ENCODE data around the gene OVCH1. TPM values are rescaled to one million over a fixed set of nuclear protein-coding genes. Genes with fewer than 3 reads are reported as not detected.

OVCH1 gene
- total RNA-seq, 4 donors from 2014 or later: 0.35 to 1.0 TPM; not detected in 2

GRCh38 chr12:29463198-29463597, 34.3 kb downstream of the OVCH1 start:
- Histone ChIP-seq H3K9me3 (no peaks in the 10 kb centered on the region), H3K4me3 (no peak overlapping the region), H3K36me3 (no peaks in the 10 kb centered on the region), H3K27ac (no peak overlapping the region), H3K4me1 (no peaks in the 10 kb centered on the region), H3K27me3 (no peaks in the 10 kb centered on the region)
- TF ChIP-seq CTCF (IDR thresholded peaks at IDR 0.05): no peak
- TF ChIP-seq POLR2A (IDR thresholded peaks at IDR 0.05): no peak
- no peak for DNase-seq
- intact Hi-C loops (cut with DNase I; ENCODE audit: low total_unique reads): no loop called here

- TF ChIP-seq POLR2A (IDR thresholded peaks at IDR 0.05) (no peak), CTCF (IDR thresholded peaks at IDR 0.05) (no peak)
- no peak for DNase-seq
- H3K9me3 ChIP-seq: no peaks in the 10 kb centered on the region
- H3K4me3 ChIP-seq: no peak overlapping the region
- intact Hi-C loops (cut with DNase I; ENCODE audit: low total_unique reads): no loop called here
- H3K27me3 ChIP-seq: no peaks in the 10 kb centered on the region
- H3K4me1 ChIP-seq: no peaks in the 10 kb centered on the region
- no peak overlapping the region for H3K27ac ChIP-seq
- no peaks in the 10 kb centered on the region for H3K36me3 ChIP-seq
Measured at GRCh38 chr12:29460082-29460481, 37.4 kb downstream of the OVCH1 start.

GRCh38 chr12:29455087-29455486, 42.4 kb downstream of the OVCH1 start:
- Histone ChIP-seq H3K27me3 (no peaks in the 10 kb centered on the region), H3K4me3 (no peak overlapping the region), H3K4me1 (no peaks in the 10 kb centered on the region)

GRCh38 chr12:29451888-29452287, 45.6 kb downstream of the OVCH1 start:
- TF ChIP-seq POLR2A (IDR thresholded peaks at IDR 0.05) (no peak), CTCF (IDR thresholded peaks at IDR 0.05) (no peak)

More at GRCh38 chr12:29455087-29455486, 42.4 kb downstream of the OVCH1 start:
- Histone ChIP-seq H3K36me3 (no peaks in the 10 kb centered on the region), H3K27ac (no peak overlapping the region), H3K9me3 (no peaks in the 10 kb centered on the region)
- no peak for DNase-seq
- TF ChIP-seq CTCF (IDR thresholded peaks at IDR 0.05) (no peak), POLR2A (IDR thresholded peaks at IDR 0.05) (no peak)
- intact Hi-C loops (cut with DNase I; ENCODE audit: low total_unique reads): no loop called here

GRCh38 chr12:29448157-29448556, 49.3 kb downstream of the OVCH1 start:
- DNase-seq: no peak
- no peak overlapping the region for H3K4me3 ChIP-seq
- TF ChIP-seq POLR2A (IDR thresholded peaks at IDR 0.05): no peak
- TF ChIP-seq CTCF (IDR thresholded peaks at IDR 0.05): no peak
- no peaks in the 10 kb centered on the region for H3K4me1 ChIP-seq
- intact Hi-C loops (cut with DNase I; ENCODE audit: low total_unique reads): no loop called here
- H3K36me3 ChIP-seq: no peaks in the 10 kb centered on the region
- H3K9me3 ChIP-seq: no peaks in the 10 kb centered on the region
- no peaks in the 10 kb centered on the region for H3K27me3 ChIP-seq
- no peak overlapping the region for H3K27ac ChIP-seq

More at GRCh38 chr12:29451888-29452287, 45.6 kb downstream of the OVCH1 start:
- Histone ChIP-seq H3K9me3 (no peaks in the 10 kb centered on the region), H3K36me3 (no peaks in the 10 kb centered on the region), H3K4me1 (no peaks in the 10 kb centered on the region), H3K27me3 (no peaks in the 10 kb centered on the region), H3K4me3 (no peak overlapping the region), H3K27ac (no peak overlapping the region)
- DNase-seq: no peak
- intact Hi-C loops (cut with DNase I; ENCODE audit: low total_unique reads): no loop called here
